ENCODE data around the gene OR6X1. TPM values are rescaled to one million over a fixed set of nuclear protein-coding genes. Genes with fewer than 3 reads are reported as not detected.

The OR6X1 gene
- total RNA-seq, 4 donors from 2014 or later = not detected

DNA sequence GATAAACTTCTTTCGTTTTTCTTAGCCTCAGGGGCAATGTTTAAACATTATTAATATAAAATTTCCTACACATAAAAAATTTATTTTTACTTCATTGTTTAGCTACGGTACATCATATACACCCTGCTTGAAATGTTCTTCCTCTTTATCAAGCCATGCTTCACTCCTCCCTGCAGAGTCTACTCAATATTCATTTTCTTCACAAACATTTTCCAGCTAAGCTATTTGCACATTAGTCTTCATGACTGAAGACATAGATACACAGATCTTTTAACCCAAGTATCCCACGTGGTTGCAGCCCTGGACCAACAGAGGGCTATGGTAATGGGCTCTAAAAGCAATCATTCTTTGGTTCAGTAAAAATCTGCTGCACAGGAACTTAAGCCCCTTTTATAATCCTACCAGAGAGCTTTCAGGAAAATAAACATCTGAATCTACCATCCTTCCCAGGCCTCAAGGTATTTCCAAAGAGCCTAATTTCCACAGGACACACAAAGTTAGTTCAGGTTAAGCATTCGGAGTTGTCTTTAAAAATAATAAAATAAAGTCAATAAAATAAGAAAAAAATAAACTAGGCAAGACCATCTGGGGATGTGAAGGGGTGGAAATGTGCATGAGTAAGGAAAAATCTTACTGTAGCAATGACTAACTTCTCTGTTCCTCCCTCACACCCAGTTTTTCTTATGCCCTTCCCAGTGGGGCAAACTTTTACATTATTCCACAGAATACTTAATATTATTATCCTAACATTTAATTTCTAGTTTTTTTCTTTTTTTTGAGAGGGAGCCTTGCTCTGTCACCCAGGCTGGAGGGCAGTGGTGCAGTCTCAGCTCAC is 21.6 kb upstream of the OR6X1 start:
- WGBS, 2 donors = 41 to 44% methylated on average over 4 of the region's 4 CpGs
- Histone ChIP-seq H3K4me1 (no peaks in the 10 kb centered on the region), H3K9me3 (no peaks in the 10 kb centered on the region), H3K27ac (no peak overlapping the region), H3K36me3 (no peaks in the 10 kb centered on the region), H3K27me3 (no peaks in the 10 kb centered on the region), H3K4me3 (replicated peaks in 1 of 3) (no peak overlapping the region)
- intact Hi-C loops (cut with DNase I) = no loop called here
- DNase-seq = no peak
- TF ChIP-seq, protein P1, sequence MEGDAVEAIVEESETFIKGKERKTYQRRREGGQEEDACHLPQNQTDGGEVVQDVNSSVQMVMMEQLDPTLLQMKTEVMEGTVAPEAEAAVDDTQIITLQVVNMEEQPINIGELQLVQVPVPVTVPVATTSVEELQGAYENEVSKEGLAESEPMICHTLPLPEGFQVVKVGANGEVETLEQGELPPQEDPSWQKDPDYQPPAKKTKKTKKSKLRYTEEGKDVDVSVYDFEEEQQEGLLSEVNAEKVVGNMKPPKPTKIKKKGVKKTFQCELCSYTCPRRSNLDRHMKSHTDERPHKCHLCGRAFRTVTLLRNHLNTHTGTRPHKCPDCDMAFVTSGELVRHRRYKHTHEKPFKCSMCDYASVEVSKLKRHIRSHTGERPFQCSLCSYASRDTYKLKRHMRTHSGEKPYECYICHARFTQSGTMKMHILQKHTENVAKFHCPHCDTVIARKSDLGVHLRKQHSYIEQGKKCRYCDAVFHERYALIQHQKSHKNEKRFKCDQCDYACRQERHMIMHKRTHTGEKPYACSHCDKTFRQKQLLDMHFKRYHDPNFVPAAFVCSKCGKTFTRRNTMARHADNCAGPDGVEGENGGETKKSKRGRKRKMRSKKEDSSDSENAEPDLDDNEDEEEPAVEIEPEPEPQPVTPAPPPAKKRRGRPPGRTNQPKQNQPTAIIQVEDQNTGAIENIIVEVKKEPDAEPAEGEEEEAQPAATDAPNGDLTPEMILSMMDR (IDR thresholded peaks at IDR 0.05) = no peak
- no peak for TF ChIP-seq POLR2A (IDR thresholded peaks at IDR 0.05)

GRCh38 chr11:123775289-123775688 is 21.0 kb upstream of the OR6X1 start:
- H3K36me3 ChIP-seq = no peaks in the 10 kb centered on the region
- H3K27ac ChIP-seq = no peak overlapping the region
- no peaks in the 10 kb centered on the region for H3K27me3 ChIP-seq
- no peaks in the 10 kb centered on the region for H3K9me3 ChIP-seq
- WGBS, 2 donors = 75 to 81% methylated on average over 1 of the region's 1 CpG
- no peaks in the 10 kb centered on the region for H3K4me1 ChIP-seq
- TF ChIP-seq, protein P1 (IDR thresholded peaks at IDR 0.05) = no peak
- TF ChIP-seq POLR2A (IDR thresholded peaks at IDR 0.05) = no peak
- no peak for DNase-seq
- intact Hi-C loops (cut with DNase I) = no loop called here
- no peak overlapping the region for H3K4me3 ChIP-seq (replicated peaks in 1 of 3)

DNA sequence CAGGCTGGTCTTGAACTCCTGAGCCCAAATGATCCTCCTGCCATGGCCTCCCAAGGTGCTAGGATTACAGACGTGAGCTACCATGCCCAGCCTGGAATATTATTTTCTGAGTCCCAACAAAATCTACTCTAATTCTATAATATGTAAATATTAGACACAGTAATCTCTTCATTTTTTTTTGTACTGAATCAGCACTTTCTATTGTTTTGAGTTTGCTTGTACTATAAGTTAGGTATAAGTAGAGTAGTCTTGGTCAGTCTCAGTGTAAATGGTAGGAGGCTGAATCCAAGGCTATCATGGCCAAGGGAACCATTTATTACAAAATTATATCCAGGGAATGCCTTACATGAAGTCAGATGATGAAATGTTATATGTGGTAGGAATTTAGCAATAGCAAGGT is 19.6 kb upstream of the OR6X1 start:
- Histone ChIP-seq H3K36me3 (no peaks in the 10 kb centered on the region), H3K9me3 (no peaks in the 10 kb centered on the region), H3K27ac (no peak overlapping the region), H3K4me3 (replicated peaks in 1 of 3) (no peak overlapping the region), H3K27me3 (no peaks in the 10 kb centered on the region), H3K4me1 (no peaks in the 10 kb centered on the region)
- 94 to 98% methylated on average over 1 of the region's 1 CpG for WGBS, 2 donors
- intact Hi-C loops (cut with DNase I) = no loop called here
- TF ChIP-seq, protein P1 (IDR thresholded peaks at IDR 0.05) = no peak
- no peak for TF ChIP-seq POLR2A (IDR thresholded peaks at IDR 0.05)
- DNase-seq = no peak

GRCh38 chr11:123773026-123773425 is 18.7 kb upstream of the OR6X1 start:
- Histone ChIP-seq H3K27ac (no peak overlapping the region), H3K9me3 (no peaks in the 10 kb centered on the region), H3K36me3 (no peaks in the 10 kb centered on the region), H3K4me1 (no peaks in the 10 kb centered on the region), H3K27me3 (no peaks in the 10 kb centered on the region), H3K4me3 (replicated peaks in 1 of 3) (no peak overlapping the region)
- intact Hi-C loops (cut with DNase I) = no loop called here
- DNase-seq = no peak
- WGBS, 2 donors = 85 to 89% methylated on average over 2 of the region's 2 CpGs
- no peak for TF ChIP-seq POLR2A (IDR thresholded peaks at IDR 0.05)
- TF ChIP-seq, protein P1 (IDR thresholded peaks at IDR 0.05) = no peak

DNA sequence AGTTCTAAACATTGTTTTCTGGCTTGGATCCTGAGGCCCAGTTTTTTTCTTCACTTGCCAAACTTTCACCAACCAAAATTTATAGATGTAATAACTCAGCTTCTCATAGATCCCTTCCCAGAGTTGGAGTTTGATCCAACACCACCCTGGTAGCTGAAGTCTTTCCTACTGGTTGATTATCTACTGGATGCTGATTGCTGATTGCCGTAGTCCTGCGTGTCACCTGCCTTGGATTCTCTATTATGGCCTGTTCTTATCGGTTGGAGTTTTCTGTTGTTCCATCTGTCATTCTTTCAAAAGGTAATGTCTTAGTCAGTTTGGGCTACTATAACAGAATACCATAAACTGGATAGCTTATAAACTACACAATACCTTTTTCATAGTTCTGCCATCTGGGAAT is 17.3 kb upstream of the OR6X1 start:
- 96 to 97% methylated on average over 3 of the region's 3 CpGs for WGBS, 2 donors
- TF ChIP-seq, protein P1 (IDR thresholded peaks at IDR 0.05) = no peak
- no peak for TF ChIP-seq POLR2A (IDR thresholded peaks at IDR 0.05)
- H3K36me3 ChIP-seq = no peaks in the 10 kb centered on the region
- no peak overlapping the region for H3K4me3 ChIP-seq (replicated peaks in 1 of 3)
- no peaks in the 10 kb centered on the region for H3K4me1 ChIP-seq
- H3K9me3 ChIP-seq = no peaks in the 10 kb centered on the region
- H3K27me3 ChIP-seq = no peaks in the 10 kb centered on the region
- intact Hi-C loops (cut with DNase I) = no loop called here
- H3K27ac ChIP-seq = no peak overlapping the region
- DNase-seq = no peak
